SU-DHL-6 (cell line): ENCODE results near the gene USP27X.

Experiments
- H2AFZ ChIP-seq: fragments of 200-600 bp; sonication (generic); 2 replicates; pipeline ENCODE4 v1.6.1; 2014; ENCODE audit warnings: low read depth, mild to moderate bottlenecking, moderate library complexity, mixed read lengths, antibody characterized with exemption, low read length; ENCODE audit not compliant: severe bottlenecking
- H3F3A ChIP-seq: fragments of 200-600 bp; shearing (Covaris generic); 2 replicates; pipeline ENCODE4 v1.6.0; 2016; ENCODE audit warnings: antibody characterized with exemption, mild to moderate bottlenecking; ENCODE audit not compliant: insufficient read depth
- H3K27ac ChIP-seq: fragments of 200-600 bp; sonication (generic); 2 replicates; pipeline ENCODE4 v1.5.1; 2016; ENCODE audit warnings: low read depth, mild to moderate bottlenecking, low read length, moderate library complexity, mixed read lengths
- H3K27me3 ChIP-seq: fragments of 200-600 bp; sonication (generic), shearing (Covaris generic); 2 replicates; pipeline ENCODE4 v1.6.0; 2014; ENCODE audit warnings: mild to moderate bottlenecking, low read length
- H3K36me3 ChIP-seq: fragments of 200-600 bp; sonication (generic); 2 replicates; pipeline ENCODE4 v1.6.1; 2014; ENCODE audit warnings: mild to moderate bottlenecking, low read length, mixed read lengths
- H3K4me2 ChIP-seq: fragments of 300-600, 200-600 bp; shearing (Covaris generic), sonication (generic); 2 replicates; pipeline ENCODE4 v1.6.0; 2014; ENCODE audit warnings: low read length, low read depth, mild to moderate bottlenecking; ENCODE audit not compliant: poor library complexity, severe bottlenecking
- H3K4me3 ChIP-seq: fragments of 200-600 bp; sonication (generic); 2 replicates; pipeline ENCODE4 v1.5.1; 2014; ENCODE audit warnings: antibody characterized with exemption, low read length, mild to moderate bottlenecking, mixed read lengths; ENCODE audit not compliant: insufficient read depth, poor library complexity, severe bottlenecking
- H3K79me2 ChIP-seq: fragments of 200-600 bp; sonication (generic); 2 replicates; pipeline ENCODE4 v1.6.1; 2014; ENCODE audit warnings: mild to moderate bottlenecking, low read length, moderate library complexity; ENCODE audit not compliant: insufficient read depth
- H3K9ac ChIP-seq: fragments of 200-600 bp; sonication (generic); 2 replicates; pipeline ENCODE4 v1.7.0; 2014; ENCODE audit warnings: mild to moderate bottlenecking, low read length
- H3K9me2 ChIP-seq: fragments of 200-600 bp; sonication (generic); replicated peaks from 2 replicates; pipeline ENCODE4 v1.6.1; 2014; ENCODE audit warnings: low read length; ENCODE audit not compliant: insufficient read depth
- H3K9me3 ChIP-seq: fragments of 200-600 bp; sonication (generic); 2 replicates; pipeline ENCODE4 v1.6.1; 2014; ENCODE audit warnings: low read length, mixed read lengths; ENCODE audit not compliant: insufficient read depth
- H4K20me1 ChIP-seq: fragments of 200-600 bp; sonication (generic); 2 replicates; pipeline ENCODE4 v1.6.1; 2014; ENCODE audit warnings: low read depth, mild to moderate bottlenecking, antibody characterized with exemption, low read length, moderate library complexity, mixed read lengths
- CTCF ChIP-seq: fragments of 200-600 bp; sonication (generic); IDR thresholded peaks from one replicate; pipeline ENCODE4 v1.5.1; 2017; ENCODE audit warnings: antibody characterized with exemption, mild to moderate bottlenecking, low read length, moderate library complexity; ENCODE audit not compliant: insufficient read depth, poor library complexity, severe bottlenecking
- EZH2phosphoT487 ChIP-seq: fragments of 200-600 bp; sonication (generic), shearing (Covaris generic); conservative IDR thresholded peaks from 2 replicates; pipeline ENCODE4 v1.6.1; 2018; ENCODE audit warnings: mild to moderate bottlenecking, antibody characterized with exemption, low read length, moderate library complexity, mixed read lengths

Gene USP27X

GRCh38 chrX:49877397-49878101, 1.7 kb upstream of the USP27X start:
- H3K9me2 ChIP-seq, result no peaks in the 10 kb centered on the region
- no peak overlapping the region for H3K27ac ChIP-seq
- H4K20me1 ChIP-seq, result no peaks in the 10 kb centered on the region
- H3K9me3 ChIP-seq, result no peaks in the 10 kb centered on the region
- H2AFZ ChIP-seq, result no peak overlapping the region
- H3K79me2 ChIP-seq, result no peaks in the 10 kb centered on the region
- no peak overlapping the region for H3K4me2 ChIP-seq
- no peaks in the 10 kb centered on the region for H3K27me3 ChIP-seq
- 0 out of 2 replicates have a peak, but pooled peaks cover 5% of the 10 kb centered on the region for H3F3A ChIP-seq
- H3K4me3 ChIP-seq, result no peak overlapping the region
- no peak overlapping the region for H3K9ac ChIP-seq
- TF ChIP-seq EZH2phosphoT487, result no peak
- no peak for TF ChIP-seq CTCF
- H3K36me3 ChIP-seq, result no peaks in the 10 kb centered on the region

GRCh38 chrX:49878128-49878833, 1.0 kb upstream of the USP27X start:
- peak overlapping the region; percentile 61 for H3K4me2 ChIP-seq

GRCh38 chrX:49879656-49880277, 483 bp downstream of the USP27X start:
- H3K9me2 ChIP-seq, result no peaks in the 10 kb centered on the region
- peak overlapping the region; percentile 54 for H3K9ac ChIP-seq
- no peaks in the 10 kb centered on the region for H3K36me3 ChIP-seq
- peak overlapping the region; percentile 56 for H3K4me3 ChIP-seq
- H3K79me2 ChIP-seq, result no peaks in the 10 kb centered on the region
- no peaks in the 10 kb centered on the region for H3K27me3 ChIP-seq
- H3F3A ChIP-seq, result 0 out of 2 replicates have a peak, but pooled peaks cover 5% of the 10 kb centered on the region
- peak overlapping the region; percentile 95 for H2AFZ ChIP-seq
- no peaks in the 10 kb centered on the region for H4K20me1 ChIP-seq
- TF ChIP-seq CTCF (no peak), EZH2phosphoT487 (no peak)
- peak overlapping the region; percentile 61 for H3K4me2 ChIP-seq
- H3K9me3 ChIP-seq, result no peaks in the 10 kb centered on the region
- no peak overlapping the region for H3K27ac ChIP-seq

More at GRCh38 chrX:49878128-49878833, 1.0 kb upstream of the USP27X start:
- H3K9ac ChIP-seq, result peak overlapping the region; percentile 54
- no peaks in the 10 kb centered on the region for H3K9me2 ChIP-seq
- H3K27ac ChIP-seq, result no peak overlapping the region
- TF ChIP-seq EZH2phosphoT487 (no peak), CTCF (no peak)
- H2AFZ ChIP-seq, result peak overlapping the region; percentile 95
- H3K9me3 ChIP-seq, result no peaks in the 10 kb centered on the region
- no peaks in the 10 kb centered on the region for H3K36me3 ChIP-seq
- no peak overlapping the region for H3K4me3 ChIP-seq
- H3F3A ChIP-seq, result 0 out of 2 replicates have a peak, but pooled peaks cover 5% of the 10 kb centered on the region
- no peaks in the 10 kb centered on the region for H3K27me3 ChIP-seq
- H4K20me1 ChIP-seq, result no peaks in the 10 kb centered on the region
- no peaks in the 10 kb centered on the region for H3K79me2 ChIP-seq
